RPMI8226 (cell line): ENCODE results near the gene CREB3.

Experiments
- DNase-seq: peaks from one replicate; pipeline ENCODE4 v3.0.0-alpha.2; 2015

CREB3 gene

GRCh38 chr9:35728041-35728971 is 4.2 kb upstream of the CREB3 start:
- no peak for DNase-seq

DNA sequence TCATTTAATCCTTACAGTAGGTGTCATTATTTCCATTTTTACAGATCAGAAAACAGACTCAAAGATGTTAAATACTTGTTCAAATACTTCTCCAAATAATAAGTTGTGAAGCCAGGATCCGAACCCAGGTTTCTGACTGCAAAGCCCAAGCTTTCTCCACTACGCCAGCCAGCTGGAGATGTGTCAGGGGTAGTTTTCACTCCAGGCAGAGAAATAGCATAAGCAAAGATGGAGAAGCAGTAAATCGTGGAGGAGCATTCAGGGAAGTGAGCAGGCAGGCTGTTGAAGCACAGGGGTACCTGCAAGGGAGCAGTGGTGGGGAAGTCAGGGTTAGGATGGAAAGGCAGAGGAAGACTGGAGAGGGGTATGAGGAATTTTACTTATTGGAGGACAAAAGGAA is 3.4 kb upstream of the CREB3 start:
- DNase-seq = no peak

GRCh38 chr9:35729700-35730485 is 2.6 kb upstream of the CREB3 start:
- DNase-seq = peak; percentile 35

GRCh38 chr9:35730486-35730854 is 2.0 kb upstream of the CREB3 start:
- DNase-seq = no peak

DNA sequence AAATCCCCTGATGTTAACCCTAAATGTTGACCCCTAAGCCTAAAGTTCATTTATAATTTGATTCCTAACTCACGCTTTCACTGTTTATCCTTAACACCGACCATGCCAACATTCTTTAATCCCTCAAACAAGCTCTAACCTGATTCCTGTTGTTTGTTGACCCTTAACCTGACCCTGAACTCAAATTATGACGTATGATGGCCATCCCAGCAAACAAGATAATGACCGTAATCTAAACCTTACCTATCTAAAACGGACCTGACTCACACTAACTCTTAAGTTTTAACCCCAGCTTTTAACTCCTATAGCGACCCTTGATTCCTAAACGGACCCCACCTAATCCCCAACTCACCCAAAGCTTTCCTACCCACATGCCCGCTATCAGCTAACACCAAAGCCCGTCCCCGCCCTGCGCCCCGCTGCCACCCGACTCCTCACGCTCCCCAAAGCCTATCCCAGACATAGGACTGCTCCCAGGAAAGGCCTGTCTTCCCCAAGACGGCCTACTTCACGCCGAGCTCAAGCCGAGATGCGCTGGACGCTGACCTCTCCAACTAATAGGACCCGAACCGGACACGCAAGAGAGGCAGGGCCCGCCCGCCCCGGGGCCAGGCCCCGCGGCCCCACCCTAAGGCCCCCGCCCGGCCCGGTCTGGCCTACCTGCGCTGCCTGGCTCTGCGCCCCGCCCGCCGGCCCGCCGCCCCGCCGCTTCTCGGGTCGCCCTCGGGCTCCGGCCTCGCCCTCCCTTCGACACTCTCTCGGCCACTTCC is 866 bp upstream of the CREB3 start:
- DNase-seq = no peak

GRCh38 chr9:35732800-35733541 is 505 bp downstream of the CREB3 start:
- DNase-seq = peak; percentile 48

DNA sequence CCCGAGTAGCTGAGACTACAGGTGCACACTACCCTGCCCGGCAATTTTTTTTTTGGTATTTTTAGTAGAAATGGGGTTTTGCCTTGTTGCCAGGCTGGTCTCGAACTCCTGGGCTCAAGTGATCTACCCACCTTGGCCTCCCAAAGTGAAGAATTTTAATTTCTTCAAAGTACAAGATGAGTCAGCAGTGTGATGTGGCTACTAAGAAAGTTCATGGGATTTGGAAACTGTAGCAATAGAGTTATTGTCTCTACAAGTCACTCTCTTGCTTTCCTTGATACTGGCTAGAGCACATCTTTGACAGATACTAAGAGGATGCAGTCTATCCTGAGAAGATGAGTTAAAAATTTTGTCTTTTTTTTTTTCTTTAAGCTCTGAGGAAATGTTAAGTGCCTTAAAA is 1.6 kb downstream of the CREB3 start:
- no peak for DNase-seq

DNA sequence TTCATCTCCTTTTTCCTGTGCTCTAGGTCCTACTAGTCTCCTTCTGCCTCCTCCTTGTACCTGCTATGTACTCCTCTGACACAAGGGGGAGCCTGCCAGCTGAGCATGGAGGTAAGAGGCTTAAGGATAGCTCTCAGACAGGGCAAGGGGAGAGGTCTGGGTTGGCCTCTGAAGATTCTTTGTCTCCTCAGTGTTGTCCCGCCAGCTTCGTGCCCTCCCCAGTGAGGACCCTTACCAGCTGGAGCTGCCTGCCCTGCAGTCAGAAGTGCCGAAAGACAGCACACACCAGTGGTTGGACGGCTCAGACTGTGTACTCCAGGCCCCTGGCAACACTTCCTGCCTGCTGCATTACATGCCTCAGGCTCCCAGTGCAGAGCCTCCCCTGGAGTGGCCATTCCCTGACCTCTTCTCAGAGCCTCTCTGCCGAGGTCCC is 3.8 kb downstream of the CREB3 start:
- DNase-seq = peak; percentile 74

DNA sequence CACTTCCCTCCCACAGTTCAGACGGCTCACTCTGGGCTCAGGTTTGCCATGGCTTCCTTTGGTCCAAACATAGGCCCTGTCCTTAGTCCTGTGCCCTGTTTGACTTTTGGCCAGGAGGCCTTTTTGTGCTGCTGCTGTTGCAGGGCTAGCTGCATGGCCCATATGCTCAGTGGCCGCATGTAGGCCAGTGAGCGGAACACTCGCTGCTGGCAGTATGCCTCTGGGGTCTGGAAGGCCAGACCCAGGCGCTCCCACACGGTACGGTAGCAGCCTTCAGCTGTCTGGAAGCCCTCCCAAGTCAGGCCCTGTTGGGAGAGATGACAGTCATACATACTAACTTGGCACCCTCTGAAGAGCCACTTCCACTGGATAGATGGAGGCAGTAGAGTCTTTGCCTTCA is 4.7 kb downstream of the CREB3 start:
- DNase-seq = no peak

DNA sequence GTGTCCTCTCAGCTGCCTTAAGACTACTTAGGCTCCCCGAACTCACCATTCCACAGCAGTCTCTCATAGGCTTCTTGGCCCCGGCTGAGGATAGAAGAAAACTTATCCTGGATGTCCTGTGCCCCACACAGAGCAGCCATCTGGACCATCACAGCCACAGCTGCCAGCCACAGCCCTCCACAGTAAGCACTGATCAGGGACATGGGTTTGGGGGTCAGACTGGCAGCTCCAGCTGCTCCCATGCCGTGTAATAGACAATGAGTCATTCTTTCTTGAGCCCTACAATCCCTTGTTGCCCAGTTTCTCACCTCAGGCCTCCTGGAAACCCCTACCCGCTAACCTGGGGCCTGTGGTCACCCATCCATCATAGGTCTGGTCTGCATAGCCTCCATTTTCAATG is 5.7 kb downstream of the CREB3 start:
- DNase-seq = no peak

GRCh38 chr9:35738924-35739323 is 6.5 kb downstream of the CREB3 start:
- DNase-seq = no peak

GRCh38 chr9:35740243-35740642 is 7.8 kb downstream of the CREB3 start:
- no peak for DNase-seq

DNA sequence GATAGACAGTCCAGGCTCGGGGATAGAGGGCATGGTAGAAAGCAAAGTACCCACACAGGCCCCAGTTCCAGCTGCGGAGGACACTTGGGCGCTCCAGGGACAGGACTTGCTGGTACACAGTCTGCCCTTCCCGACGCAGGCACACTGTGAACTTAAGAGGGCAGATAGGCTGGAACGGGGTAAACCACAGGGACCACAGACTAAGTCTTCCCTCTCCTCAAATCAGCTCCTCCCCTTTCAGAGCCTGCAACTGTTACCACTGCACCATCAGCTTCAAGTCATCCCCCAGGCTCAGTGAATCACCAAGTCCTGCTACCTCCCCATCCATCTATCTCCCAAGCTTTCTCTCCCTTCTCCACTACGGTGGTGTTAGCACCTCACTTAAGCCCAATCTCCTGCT is 9.3 kb downstream of the CREB3 start:
- DNase-seq = no peak

DNA sequence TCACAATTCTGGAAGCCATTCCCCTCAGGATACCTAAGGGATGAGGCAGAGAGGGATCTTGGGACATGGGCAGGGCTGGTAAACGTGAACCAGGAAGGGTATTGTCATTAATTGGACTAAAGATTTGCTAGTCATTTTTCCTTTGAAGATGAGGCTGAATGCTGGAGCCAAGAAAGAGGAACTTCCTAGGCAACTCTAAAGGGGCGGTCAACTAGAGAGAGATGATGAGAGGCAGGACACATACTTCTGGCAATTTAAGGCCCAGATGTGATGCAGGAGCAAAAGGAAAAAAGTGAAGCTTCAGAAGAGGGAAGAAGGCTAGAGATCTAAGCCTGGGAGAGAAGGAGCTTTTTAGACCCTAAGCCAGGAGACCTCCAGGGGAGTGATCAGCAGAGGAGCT is 11.0 kb downstream of the CREB3 start:
- no peak for DNase-seq

DNA sequence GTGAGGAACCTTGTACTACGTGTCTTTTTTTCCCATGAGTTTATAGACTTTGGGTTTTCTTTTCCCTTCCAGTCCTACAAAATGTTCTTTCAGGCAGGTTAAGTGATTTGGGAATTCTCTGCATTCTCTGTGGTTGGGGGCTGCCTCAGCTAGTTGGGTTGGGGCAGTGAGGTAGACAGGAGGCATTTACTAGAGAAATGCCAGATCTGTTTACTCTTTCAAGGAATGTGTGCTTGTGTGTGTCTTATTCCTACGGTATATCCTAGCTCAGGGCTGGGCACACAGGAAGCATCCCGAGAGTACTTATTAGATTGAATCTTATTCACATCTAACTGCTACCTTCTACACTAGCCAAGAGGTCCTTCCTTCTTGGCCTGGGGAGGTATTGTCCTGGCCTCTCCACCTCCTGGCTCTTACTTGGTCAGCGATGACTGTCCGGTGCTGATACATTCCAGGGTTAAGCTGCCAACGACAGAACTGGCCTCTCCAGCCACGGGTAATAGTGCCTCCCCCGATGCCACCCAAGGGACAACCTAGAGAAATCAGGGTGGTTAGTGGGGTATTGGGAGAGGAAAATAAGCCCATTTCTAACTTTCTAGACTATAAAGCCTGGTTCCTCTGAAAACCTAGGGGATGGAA is 11.5 kb downstream of the CREB3 start:
- DNase-seq = no peak

GRCh38 chr9:35745569-35745968 is 13.1 kb downstream of the CREB3 start:
- DNase-seq = no peak

- no peak for DNase-seq
These were observed 14.1 kb downstream of the CREB3 start for GRCh38 chr9:35746583-35746982.

DNA sequence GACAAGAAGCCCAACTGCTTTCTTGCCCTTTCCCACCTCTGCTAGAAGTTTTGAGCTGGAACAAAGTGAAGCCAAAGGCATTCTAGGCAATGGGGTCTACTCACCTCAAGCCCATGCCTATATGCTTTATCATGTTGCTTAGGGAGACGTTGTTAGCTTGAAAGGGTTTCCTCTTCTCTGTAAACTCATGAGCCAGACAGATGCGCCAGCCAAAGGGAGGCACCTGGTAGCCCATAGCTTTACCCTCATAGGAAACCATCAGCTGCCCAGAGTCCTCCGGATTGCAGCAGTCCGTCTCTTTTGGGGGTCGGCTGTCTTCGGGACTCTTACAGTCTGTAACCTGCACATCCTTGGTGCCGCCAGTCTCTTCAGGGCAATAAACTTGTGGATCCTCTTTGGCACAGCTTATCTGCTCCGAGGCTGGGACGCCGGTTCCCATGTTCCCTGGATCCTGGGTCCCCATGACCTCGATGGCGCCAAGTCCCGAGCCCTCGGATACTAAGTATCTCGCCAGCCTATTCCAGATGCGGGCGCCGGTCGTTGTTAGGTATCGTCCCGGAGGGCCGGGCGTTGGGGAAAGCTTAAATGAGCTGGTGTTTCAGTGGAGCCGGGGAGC is 15.9 kb downstream of the CREB3 start:
- peak; percentile 17 for DNase-seq

- peak; percentile 85 for DNase-seq
These were observed 16.5 kb downstream of the CREB3 start, which contains the start of the genes GBA2 and RGP1 for GRCh38 chr9:35748858-35749514. Gene GBA2 (minus strand): TSS chr9:35749228. CDS start chr9:35748704, 524 bp downstream. Gene RGP1 (plus strand): TSS chr9:35749287. CDS start chr9:35749756, 469 bp downstream.

DNA sequence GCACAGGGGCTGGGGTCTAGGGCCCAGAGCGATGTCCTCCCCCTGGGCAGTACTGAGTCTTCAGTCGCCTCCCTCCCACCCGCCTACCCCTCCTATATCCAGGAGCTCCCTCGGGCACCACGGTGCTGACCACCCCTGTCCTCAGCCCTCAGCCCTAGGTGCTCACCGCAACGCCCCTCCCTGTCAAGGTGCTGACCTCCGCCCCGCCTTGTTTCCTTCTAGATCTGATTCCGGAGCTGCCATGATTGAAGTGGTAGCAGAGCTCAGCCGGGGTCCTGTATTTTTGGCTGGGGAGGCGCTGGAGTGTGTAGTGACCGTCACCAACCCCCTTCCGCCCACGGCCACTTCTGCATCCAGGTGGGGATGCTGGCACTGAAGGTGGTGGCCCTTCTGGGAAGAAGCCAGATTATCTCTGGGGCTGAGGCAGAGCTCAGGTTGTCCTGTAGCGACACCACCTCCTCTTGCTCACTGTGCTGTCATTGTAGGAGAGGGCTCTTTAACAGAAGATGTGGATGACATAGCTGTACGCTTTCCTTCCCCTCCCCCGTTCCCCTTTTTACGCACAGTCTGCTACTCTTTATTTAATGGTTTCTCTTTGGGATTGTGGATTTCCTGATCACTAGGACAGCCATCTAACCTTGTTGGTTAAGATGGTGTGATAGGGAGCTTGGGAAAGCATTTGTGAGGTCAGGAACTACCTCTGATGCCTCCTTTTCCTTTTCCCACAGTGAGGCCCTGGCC is 17.2 kb downstream of the CREB3 start:
- peak; percentile 60 for DNase-seq
